ENCODE results near the gene ANKRD13A.
"Not testable (repeated sequence)": the region's sequence is repeated elsewhere in the genome, so short reads cannot be mapped to it uniquely, and the experiment has no call there.

Gene ANKRD13A

DNA sequence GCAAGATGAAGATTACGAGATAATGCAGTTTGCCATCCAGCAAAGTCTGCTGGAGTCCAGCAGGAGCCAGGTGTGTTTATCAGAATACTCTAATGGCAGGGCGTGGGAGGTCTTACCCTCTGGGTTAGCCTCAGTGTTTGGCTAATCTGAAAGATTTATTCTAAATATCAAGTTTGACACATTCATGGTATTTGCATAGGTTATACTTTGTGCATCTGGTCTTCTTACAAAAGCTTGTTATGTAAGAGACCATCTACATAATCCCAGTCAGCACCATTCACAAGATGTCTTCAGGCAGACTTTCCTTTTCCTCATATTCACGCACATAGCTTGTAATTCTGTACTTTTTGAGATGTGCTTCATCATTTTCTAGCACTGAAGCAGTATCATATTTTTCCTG lies 34.7 kb downstream of the ANKRD13A start:
- WGBS = 94% methylated on average over 3 of the region's 3 CpGs
- Histone ChIP-seq H3K27me3 (ENCODE audit: insufficient read depth, low read length) (no peaks in the 10 kb centered on the region), H3K4me3 (ENCODE audit: low read length) (no peak overlapping the region), H3K27ac (ENCODE audit: low read depth, low read length) (no peak overlapping the region), H3K9ac (ENCODE audit: low read depth, low read length) (no peak overlapping the region), H3K9me3 (ENCODE audit: insufficient read depth, low read depth, low read length) (no peaks in the 10 kb centered on the region), H3K4me1 (ENCODE audit: insufficient read depth, low read length) (peaks cover 10% of the 10 kb centered on the region), H3K36me3 (ENCODE audit: insufficient read depth, low read length) (peaks cover 19% of the 10 kb centered on the region)

DNA sequence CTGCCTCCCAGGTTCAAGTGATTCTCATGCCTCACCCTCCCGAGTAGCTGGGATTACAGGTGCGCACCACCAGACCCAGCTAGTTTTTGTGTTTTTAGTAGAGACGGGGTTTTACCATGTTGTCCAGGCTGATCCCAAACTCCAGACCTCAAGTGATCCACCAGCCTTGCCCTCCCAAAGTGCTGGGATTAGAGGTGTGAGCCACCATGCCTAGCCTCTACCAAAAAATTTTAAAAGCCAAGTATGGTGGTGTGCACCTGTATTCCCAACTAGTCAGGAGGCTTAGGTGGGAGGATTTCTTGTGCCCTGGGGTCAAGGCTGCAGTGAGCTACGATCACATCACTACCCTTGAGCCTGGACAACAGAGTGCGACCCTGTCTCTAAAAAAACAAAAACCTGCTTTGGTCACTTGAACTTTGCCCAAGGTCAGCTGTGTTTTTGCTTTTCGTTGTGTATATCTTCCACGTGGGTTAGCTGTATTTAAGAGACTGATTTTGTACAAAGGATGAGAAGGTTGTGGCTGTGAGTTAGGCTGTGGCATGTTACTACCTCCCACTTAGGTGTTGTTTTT lies 36.4 kb downstream of the ANKRD13A start:
- Histone ChIP-seq H3K4me3 (ENCODE audit: low read length) (no peak overlapping the region), H3K9ac (ENCODE audit: low read depth, low read length) (no peak overlapping the region), H3K4me1 (ENCODE audit: insufficient read depth, low read length) (peaks cover 21% of the 10 kb centered on the region), H3K36me3 (ENCODE audit: insufficient read depth, low read length) (0 out of 2 replicates have a peak, but pooled peaks cover 11% of the 10 kb centered on the region), H3K9me3 (ENCODE audit: insufficient read depth, low read depth, low read length) (no peaks in the 10 kb centered on the region), H3K27me3 (ENCODE audit: insufficient read depth, low read length) (no peaks in the 10 kb centered on the region), H3K27ac (ENCODE audit: low read depth, low read length) (no peak overlapping the region)
- 92% methylated on average over 7 of the region's 7 CpGs for WGBS

DNA sequence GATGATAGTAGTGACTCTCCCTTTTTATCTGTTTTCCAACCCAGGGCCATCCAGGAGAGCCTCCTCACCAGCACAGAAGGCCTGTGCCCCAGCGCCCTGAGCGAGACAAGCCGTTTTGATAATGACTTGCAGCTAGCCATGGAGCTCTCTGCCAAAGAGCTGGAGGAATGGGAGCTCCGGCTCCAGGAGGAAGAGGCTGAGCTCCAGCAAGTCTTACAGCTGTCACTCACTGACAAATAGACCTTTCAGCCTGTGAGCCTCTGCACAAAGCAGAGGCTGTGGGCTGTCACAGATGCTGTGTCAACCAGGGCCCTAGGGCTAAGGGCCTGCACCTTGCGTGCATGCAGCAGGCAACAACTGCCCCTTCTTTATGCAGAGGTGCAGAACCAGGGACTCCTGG lies 38.1 kb downstream of the ANKRD13A start:
- no peaks in the 10 kb centered on the region for H3K27me3 ChIP-seq (ENCODE audit: insufficient read depth, low read length)
- H3K9me3 ChIP-seq (ENCODE audit: insufficient read depth, low read depth, low read length) = no peaks in the 10 kb centered on the region
- H3K4me3 ChIP-seq (ENCODE audit: low read length) = no peak overlapping the region
- WGBS = 97% methylated on average over 5 of the region's 5 CpGs
- H3K9ac ChIP-seq (ENCODE audit: low read depth, low read length) = no peak overlapping the region
- peaks cover 23% of the 10 kb centered on the region for H3K36me3 ChIP-seq (ENCODE audit: insufficient read depth, low read length)
- H3K27ac ChIP-seq (ENCODE audit: low read depth, low read length) = no peak overlapping the region
- peaks cover 21% of the 10 kb centered on the region for H3K4me1 ChIP-seq (ENCODE audit: insufficient read depth, low read length)

DNA sequence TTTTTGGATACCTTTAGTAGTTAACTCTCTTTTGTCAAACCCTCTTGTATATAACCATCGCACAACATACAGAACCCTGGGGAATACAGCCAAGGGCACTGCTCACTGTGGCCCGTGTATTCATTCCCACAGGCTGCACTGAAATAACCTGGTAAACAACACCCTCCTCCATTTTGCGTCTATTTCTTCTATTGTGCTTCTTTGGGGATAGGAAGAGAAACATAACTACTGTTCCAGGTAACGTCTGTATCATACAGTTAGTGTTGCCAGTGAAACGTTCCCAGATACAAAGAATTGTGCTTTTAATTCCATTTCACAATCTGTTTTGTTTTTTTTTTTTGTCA lies 39.5 kb downstream of the ANKRD13A start:
- H3K4me1 ChIP-seq (ENCODE audit: insufficient read depth, low read length) = peaks cover 21% of the 10 kb centered on the region
- H3K27ac ChIP-seq (ENCODE audit: low read depth, low read length) = peak overlapping the region; percentile 50; the same call in 1 of the 2 replicates
- no peaks in the 10 kb centered on the region for H3K27me3 ChIP-seq (ENCODE audit: insufficient read depth, low read length)
- H3K36me3 ChIP-seq (ENCODE audit: insufficient read depth, low read length) = peaks cover 26% of the 10 kb centered on the region
- H3K4me3 ChIP-seq (ENCODE audit: low read length) = no peak overlapping the region
- H3K9me3 ChIP-seq (ENCODE audit: insufficient read depth, low read depth, low read length) = no peaks in the 10 kb centered on the region
- 89% methylated on average over 5 of the region's 5 CpGs for WGBS
- H3K9ac ChIP-seq (ENCODE audit: low read depth, low read length) = no peak overlapping the region

DNA sequence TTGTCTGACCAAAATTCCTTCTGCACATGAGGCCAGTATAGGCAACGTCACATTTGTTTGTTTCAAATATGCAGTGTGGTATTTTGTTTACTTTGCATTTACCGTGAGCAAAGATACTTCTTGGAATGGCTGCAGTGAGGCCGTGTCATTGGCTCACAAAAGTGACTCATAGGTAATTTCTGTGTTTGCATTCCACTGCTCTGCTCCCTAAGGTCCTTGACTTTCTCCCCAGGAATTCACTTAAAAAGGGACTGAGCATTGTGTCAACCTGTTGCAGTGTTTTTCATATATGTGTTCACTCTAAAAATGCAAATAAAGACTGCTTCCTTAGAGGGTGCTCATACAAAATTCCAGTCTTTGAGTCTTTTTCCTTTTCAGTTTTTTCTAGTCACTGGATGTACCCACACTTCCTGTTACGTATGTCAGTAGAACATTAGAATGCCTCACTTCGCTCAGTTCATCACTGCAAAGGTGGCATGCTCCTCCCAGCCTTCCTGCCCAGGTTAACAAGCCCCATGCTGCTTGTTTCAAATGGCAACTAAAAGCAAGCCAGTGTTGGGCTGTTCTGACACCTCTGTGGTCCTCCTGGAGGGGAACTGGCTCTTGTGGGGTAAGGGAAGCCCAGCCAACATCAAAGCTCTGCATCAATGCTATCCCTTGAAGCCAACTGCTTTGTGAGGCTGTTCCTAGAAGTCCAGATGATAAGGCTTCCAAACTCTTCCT lies 40.0 kb downstream of the ANKRD13A start:
- Histone ChIP-seq H3K36me3 (ENCODE audit: insufficient read depth, low read length) (peaks cover 22% of the 10 kb centered on the region), H3K27ac (ENCODE audit: low read depth, low read length) (peak overlapping the region; percentile 50), H3K9me3 (ENCODE audit: insufficient read depth, low read depth, low read length) (no peaks in the 10 kb centered on the region), H3K27me3 (ENCODE audit: insufficient read depth, low read length) (no peaks in the 10 kb centered on the region), H3K4me1 (ENCODE audit: insufficient read depth, low read length) (peaks cover 21% of the 10 kb centered on the region), H3K9ac (ENCODE audit: low read depth, low read length) (no peak overlapping the region), H3K4me3 (ENCODE audit: low read length) (no peak overlapping the region)
- 78% methylated on average over 5 of the region's 5 CpGs for WGBS

DNA sequence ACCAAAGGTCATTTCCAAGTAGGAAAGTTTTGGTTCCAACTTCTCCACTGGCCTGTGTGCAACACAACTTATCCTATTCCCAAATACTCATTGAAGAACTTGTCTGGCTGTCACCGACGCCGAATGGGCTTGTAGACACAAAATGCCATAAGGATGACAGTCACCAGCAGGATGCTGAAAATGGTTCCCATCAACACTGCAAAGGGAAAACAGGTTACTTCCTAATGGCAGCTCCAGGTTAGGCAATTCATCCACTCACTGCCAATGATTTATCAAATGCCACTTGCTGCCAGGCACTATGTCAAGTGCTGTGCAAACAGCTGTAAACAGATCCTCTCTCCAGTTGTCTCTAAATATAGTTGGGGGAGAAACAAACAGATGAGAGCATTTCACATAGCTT lies 43.0 kb downstream of the ANKRD13A start:
- Histone ChIP-seq H3K27me3 (ENCODE audit: insufficient read depth, low read length) (no peaks in the 10 kb centered on the region), H3K4me1 (ENCODE audit: insufficient read depth, low read length) (peaks cover 21% of the 10 kb centered on the region), H3K9me3 (ENCODE audit: insufficient read depth, low read depth, low read length) (no peaks in the 10 kb centered on the region), H3K4me3 (ENCODE audit: low read length) (no peak overlapping the region), H3K36me3 (ENCODE audit: insufficient read depth, low read length) (peaks cover 22% of the 10 kb centered on the region), H3K27ac (ENCODE audit: low read depth, low read length) (no peak overlapping the region), H3K9ac (ENCODE audit: low read depth, low read length) (no peak overlapping the region)
- 94% methylated on average over 3 of the region's 3 CpGs for WGBS

DNA sequence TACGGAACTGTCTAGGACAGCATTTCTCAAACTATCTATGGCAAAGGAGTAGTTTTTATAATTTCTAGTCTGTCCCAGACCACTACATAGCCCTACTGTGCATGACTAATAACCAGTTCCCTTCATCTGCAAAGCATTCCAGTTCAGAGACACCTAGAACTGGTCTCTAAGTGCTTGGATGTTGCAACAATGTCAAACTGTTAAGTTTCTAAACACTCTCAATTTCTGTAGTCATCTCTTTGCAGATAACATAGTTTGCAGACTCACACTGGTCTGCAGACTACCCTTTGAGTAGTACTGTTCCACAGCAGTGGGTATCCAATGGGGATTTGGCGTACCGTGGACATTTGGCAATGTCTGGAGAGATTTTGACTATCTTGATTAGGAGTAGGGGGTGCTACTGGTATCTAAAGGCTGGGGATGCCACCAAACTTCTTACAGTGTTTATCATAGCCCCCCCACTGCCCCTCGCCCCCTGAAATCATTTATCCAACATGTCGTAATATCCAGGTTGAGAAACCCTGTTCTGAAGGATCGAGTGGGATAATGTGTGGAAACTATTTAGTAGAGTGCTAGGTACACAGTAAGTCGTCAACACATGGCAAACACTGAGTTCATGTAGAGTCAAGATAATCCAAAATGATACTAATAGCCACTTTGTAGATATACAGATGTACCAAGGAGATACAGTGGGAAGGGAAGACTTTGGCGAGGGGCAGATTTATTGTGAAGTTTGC lies 47.4 kb downstream of the ANKRD13A start:
- no peak overlapping the region for H3K27ac ChIP-seq (ENCODE audit: low read depth, low read length)
- no peaks in the 10 kb centered on the region for H3K4me1 ChIP-seq (ENCODE audit: insufficient read depth, low read length)
- no peak overlapping the region for H3K9ac ChIP-seq (ENCODE audit: low read depth, low read length)
- 91% methylated on average over 7 of the region's 8 CpGs for WGBS
- H3K27me3 ChIP-seq (ENCODE audit: insufficient read depth, low read length) = no peaks in the 10 kb centered on the region
- H3K9me3 ChIP-seq (ENCODE audit: insufficient read depth, low read depth, low read length) = no peaks in the 10 kb centered on the region
- H3K36me3 ChIP-seq (ENCODE audit: insufficient read depth, low read length) = peaks cover 13% of the 10 kb centered on the region
- peak overlapping the region; percentile 81 for H3K4me3 ChIP-seq (ENCODE audit: low read length)

DNA sequence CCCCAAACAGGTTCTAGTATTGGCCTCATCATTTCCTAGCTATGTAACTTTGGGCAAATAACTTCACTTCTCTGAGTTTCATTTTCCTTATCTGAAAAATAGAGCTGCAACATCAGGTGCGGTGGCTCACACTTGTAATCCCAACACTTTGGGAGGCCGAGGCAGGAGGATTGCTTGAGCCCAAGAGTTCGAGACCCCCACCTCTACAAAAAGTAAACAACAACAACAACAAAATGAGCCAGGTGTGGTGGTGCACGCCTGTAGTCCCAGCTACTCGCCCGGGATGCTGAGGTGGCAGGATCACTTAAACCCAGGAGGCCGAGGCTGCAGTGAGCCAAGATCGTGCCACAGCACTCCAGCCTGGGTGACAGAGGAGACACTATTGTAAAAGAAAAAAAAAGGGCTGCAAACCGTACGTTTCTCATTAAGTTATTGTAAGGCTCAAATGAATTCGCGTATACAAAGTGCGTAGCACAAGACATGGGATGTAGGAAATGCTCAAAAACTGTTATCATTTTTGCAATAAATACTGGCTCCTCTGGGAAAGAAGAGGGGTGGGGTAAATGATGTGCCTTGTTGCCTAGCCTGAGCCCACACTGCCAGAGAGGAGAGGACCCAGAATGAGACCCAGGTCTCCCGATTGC lies 48.2 kb downstream of the ANKRD13A start:
- Histone ChIP-seq H3K9ac (ENCODE audit: low read depth, low read length) (peak overlapping the region; percentile 60), H3K4me1 (ENCODE audit: insufficient read depth, low read length) (no peaks in the 10 kb centered on the region), H3K36me3 (ENCODE audit: insufficient read depth, low read length) (peaks cover 5% of the 10 kb centered on the region), H3K4me3 (ENCODE audit: low read length) (peak overlapping the region; percentile 81), H3K27me3 (ENCODE audit: insufficient read depth, low read length) (no peaks in the 10 kb centered on the region), H3K9me3 (ENCODE audit: insufficient read depth, low read depth, low read length) (no peaks in the 10 kb centered on the region), H3K27ac (ENCODE audit: low read depth, low read length) (no peak overlapping the region)
- 86% methylated on average over 14 of the region's 14 CpGs for whole genome bisulfite sequencing

DNA sequence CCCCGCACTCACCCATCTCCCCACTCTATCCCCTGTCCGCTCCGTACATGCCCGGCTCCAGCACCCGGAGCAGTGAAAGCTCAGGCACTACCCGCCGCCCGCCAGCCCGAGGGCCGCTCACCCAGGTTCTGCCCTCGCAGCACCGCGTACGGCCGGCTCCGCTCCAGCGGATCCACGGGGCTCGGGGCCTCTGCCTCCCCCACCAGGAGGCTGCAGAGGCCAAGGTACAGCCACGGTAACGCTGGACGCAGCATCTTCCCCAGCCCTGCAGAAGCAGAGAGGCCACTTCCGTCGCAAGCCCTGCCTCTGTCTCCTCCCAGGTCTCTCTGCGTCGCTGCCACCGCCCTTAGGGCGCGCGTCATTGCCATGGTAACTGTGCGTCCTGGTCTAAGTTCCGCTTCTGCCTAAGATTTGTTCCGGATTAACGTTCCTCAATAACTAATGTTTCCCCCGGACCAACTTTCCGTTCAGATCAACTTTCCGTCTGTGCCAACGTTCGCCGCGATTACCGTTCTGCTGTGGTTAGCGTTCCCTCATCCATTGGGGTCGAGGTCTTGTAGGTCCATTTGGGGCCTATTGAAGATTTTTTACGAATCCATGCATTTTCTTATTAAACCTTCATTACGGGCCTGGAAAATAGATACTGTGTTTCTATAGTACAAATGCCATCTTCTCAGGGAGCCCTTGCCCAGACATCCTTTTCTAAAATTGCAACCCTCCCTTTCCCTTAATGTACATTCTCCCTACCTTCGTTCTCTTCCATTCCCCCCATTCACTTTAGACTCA lies 49.2 kb downstream of the ANKRD13A start, which contains the start of gene C12orf76:
C12orf76 (minus strand) TSS at position 281 of the 786 bp plus-strand sequence; CDS start at position 254, 27 bp downstream.
- H3K4me1 ChIP-seq (ENCODE audit: insufficient read depth, low read length) = no peaks in the 10 kb centered on the region

DNA sequence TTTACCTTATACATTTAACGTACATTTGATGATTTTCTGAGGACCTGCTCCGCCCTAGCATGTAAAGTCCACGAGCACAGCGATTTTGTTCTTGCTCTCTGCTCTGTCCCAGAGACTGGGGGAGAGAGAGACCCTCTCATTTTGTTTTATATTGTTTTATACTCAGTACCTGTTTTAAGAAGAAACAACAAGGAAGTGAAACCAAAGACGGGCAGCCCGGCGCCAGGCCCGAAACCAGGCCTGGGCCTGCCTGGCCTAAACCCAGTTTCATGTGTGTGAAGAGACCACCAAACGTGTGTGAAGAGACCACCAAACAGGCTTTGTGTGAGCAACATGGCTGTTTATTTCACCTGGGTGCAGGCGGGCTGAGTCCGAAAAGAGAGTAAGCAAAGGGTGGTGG lies 49.8 kb downstream of the ANKRD13A start:
- H3K27me3 ChIP-seq (ENCODE audit: insufficient read depth, low read length); H3K27ac ChIP-seq (ENCODE audit: low read depth, low read length); H3K4me1 ChIP-seq (ENCODE audit: insufficient read depth, low read length); H3K36me3 ChIP-seq (ENCODE audit: insufficient read depth, low read length); H3K9me3 ChIP-seq (ENCODE audit: insufficient read depth, low read depth, low read length): not testable (repeated sequence)
- Histone ChIP-seq H3K9ac (ENCODE audit: low read depth, low read length) (peak overlapping the region; percentile 60; the same call in 1 of the 2 replicates), H3K4me3 (ENCODE audit: low read length) (peak overlapping the region; percentile 81)
- WGBS = 90% methylated on average over 11 of the region's 11 CpGs

More for the DNA sequence above, 49.2 kb downstream of the ANKRD13A start, which contains the start of gene C12orf76:
- H3K9me3 ChIP-seq (ENCODE audit: insufficient read depth, low read depth, low read length) = no peaks in the 10 kb centered on the region
- H3K4me3 ChIP-seq (ENCODE audit: low read length) = peak within 1 kb of the TSS; percentile 81
- H3K27ac ChIP-seq (ENCODE audit: low read depth, low read length) = peak within 1 kb of the TSS; percentile 2; the same call in 1 of the 2 replicates
- peak within 1 kb of the TSS; percentile 60 for H3K9ac ChIP-seq (ENCODE audit: low read depth, low read length)
- no peaks in the 10 kb centered on the region for H3K27me3 ChIP-seq (ENCODE audit: insufficient read depth, low read length)
- 0 out of 2 replicates have a peak, but pooled peaks cover 3% of the 10 kb centered on the region for H3K36me3 ChIP-seq (ENCODE audit: insufficient read depth, low read length)
- WGBS = 3% methylated on average over 47 of the region's 47 CpGs
